ENCODE measurements around the gene KCTD7. TPM values are rescaled to one million over a fixed set of nuclear protein-coding genes. Genes with fewer than 3 reads are reported as not detected.

Gene KCTD7
- total RNA-seq, 4 donors from 2014 or later, result 9.5 to 25.2 (median 18.6) TPM

DNA sequence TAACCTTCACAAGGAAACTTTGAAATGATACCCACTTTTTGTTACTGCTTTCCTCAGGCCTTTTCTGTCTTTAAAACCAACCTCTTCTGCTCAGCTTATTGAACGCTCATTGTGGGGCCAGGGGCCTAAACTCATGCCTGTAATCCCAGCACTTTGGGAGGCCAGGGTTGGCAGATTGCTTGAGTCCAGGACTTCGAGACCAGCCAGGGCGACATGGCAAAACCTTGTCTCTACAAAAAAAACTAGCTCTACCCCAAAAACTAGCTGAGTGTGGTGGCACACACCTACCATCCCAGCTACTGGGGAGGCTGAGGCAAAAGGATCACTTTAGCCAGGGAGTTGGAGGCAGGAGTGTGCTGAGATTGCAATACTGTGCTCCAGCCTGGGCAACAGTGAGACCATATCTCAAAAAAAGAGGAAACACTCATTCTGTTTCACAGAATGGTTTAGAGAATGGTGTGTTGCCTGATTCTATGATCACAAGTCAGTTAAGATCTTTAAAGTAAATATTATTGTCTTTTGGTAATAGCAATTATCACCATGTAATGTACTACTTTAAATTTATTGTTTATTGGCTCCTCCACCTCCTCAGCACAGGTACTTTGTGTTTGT, 51.1 kb downstream of the KCTD7 start:
- TF ChIP-seq, protein P1, sequence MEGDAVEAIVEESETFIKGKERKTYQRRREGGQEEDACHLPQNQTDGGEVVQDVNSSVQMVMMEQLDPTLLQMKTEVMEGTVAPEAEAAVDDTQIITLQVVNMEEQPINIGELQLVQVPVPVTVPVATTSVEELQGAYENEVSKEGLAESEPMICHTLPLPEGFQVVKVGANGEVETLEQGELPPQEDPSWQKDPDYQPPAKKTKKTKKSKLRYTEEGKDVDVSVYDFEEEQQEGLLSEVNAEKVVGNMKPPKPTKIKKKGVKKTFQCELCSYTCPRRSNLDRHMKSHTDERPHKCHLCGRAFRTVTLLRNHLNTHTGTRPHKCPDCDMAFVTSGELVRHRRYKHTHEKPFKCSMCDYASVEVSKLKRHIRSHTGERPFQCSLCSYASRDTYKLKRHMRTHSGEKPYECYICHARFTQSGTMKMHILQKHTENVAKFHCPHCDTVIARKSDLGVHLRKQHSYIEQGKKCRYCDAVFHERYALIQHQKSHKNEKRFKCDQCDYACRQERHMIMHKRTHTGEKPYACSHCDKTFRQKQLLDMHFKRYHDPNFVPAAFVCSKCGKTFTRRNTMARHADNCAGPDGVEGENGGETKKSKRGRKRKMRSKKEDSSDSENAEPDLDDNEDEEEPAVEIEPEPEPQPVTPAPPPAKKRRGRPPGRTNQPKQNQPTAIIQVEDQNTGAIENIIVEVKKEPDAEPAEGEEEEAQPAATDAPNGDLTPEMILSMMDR (IDR thresholded peaks at IDR 0.05; ENCODE audit: low read depth), result no peak

DNA sequence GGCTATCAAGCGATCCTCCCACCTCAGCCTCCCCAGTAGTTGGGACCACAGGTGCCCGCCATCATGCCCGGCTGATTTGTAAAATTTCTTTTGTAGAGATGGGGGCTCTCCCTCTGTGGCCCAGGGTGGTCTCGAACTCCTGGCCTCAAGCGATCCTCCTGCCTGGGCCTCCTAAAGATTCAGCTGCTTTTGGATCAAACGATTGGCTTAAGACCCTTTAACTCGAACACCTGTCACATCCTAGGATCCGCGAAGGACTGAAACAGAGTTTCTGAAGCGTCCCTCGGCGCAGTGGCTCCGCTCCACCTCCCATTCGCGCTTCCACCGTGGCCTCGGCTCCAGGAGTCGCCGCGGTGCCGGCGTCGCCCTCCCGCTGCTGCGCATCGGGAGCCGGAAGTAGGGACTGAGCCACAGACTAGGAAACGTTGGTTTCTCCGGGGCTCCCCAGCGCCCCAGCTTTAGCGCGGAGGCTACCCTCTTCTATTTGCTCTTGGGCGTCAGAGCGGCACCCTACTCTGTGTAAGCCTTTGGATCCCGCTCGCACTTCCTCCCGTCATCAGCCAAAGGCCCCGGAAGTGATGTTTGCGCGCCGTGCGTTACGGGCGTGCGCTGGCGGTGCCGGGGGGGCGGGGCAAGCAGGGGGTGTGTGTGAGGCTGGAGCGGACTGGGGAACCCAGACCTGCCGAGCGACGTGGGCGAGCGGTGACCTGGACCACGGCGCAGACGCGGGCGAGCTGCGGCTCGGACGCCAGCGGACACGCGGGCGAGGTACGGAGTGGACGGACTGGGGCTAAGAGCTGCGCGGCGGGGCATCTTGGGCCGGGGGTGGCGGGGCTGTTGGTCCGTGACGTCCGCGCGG, 53.0 kb downstream of the KCTD7 start:
- TF ChIP-seq, protein P1 (IDR thresholded peaks at IDR 0.05; ENCODE audit: low read depth), result no peak

DNA sequence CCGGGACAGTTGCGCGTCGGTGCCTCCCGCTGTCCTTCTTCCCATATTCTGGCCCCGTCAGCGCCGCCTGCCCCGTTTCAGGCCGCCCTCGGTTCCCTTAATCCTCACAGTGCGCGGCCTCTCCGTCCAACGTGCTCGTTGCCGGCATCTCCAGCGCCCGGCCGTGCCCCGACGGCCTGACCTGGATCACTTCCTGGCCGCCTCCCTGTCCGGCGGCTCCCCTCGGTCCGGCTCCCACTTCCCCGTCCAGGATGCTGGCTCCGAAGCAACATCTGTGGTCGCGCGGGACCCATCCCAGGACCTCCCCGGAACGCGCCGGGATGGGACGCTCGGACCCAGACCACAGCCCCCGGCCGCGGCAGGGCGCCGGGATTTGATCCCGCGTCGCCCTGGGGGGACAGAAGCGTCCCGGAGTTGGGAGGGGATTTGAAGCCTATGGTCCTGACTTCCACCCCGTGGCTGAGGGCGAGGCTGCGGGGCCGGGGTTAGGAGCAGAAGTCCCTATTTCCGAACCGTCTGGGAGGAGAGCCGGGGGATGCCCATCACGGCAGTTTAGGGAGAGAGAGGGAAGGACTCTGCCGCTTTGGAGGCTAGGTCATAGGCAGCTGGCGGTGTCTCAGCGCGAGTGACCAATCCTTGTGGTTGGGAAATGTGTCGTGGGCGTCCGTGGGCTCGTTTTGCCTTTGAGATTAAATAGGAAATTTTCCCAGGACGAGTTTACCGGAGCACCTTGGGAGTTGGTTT, 53.8 kb downstream of the KCTD7 start:
- TF ChIP-seq, protein P1 (IDR thresholded peaks at IDR 0.05; ENCODE audit: low read depth), result no peak

DNA sequence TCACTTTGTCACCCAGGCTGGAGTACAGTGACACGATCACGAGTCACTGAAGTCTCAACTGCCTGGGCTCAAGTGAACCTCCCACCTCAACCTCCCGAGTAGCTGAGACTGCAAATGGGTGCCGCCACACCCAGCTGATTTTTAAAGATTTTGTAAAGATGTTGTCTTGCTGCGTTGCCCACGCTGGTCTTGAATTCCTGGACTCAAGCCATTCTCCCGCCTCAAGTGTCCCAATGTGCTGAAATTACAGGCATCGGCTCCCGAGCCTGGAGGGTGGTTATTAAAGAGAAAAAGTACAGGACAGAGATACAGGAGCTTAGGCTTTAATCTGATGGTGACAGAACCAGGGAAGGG, 55.1 kb downstream of the KCTD7 start:
- TF ChIP-seq, protein P1 (IDR thresholded peaks at IDR 0.05; ENCODE audit: low read depth), result no peak

DNA sequence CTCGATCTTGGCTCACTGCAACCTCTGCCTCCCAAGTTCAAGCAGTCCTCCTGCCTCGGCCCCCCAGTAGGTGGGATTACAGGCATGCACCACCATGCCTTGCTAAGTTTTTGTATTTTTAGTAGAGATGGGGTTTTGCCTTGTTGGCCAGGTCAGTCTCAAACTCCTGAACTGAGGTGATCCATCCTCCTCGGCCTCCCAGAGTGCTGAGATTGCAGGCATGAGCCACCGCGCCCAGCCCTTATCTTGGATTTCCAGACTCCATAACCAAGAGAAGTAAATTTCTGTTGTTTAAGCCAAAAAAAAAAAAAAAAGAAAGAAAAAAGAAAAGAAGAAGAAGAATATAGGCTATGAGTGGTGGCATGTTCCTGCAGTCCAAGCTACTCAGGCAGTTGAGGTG, 58.5 kb downstream of the KCTD7 start:
- TF ChIP-seq, protein P1 (IDR thresholded peaks at IDR 0.05; ENCODE audit: low read depth), result no peak

DNA sequence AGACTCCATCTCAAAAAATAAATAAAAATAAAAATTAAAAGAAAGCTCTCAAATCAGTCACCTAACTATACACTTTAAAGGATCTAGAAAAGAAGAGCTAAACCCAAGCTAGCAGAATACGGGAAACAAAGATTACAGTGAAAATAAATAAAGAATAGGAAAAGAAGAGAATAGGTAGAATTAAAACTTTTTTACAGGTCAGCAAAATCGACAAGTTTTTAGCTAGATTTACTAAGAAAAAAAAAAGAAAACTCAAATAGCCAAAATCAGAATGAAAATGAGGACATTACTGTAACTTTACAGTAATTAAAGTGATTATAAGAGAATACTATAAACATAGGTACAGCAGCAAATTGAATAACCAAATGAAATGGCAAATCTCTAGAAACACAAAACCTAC, 60.4 kb downstream of the KCTD7 start:
- TF ChIP-seq, protein P1 (IDR thresholded peaks at IDR 0.05; ENCODE audit: low read depth), result no peak

DNA sequence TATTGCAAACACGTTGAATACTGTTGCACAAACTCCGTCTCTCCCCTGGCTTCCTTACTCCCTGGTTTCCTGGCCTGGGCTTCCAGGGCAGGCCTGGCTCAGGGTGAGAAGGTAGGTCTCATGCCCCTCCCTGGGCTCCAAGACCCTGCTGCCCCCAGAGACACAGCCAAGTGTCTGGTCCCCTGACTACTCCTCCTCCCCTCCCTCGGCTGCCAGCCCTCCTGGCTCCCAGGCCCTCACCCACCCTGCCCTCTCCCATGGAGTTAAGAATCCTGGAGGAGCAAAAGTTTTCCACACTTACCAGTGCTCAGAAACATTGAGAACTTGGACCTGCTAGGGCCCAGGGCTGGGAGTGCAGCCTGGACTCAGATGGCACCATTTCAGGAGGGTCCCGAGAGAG, 64.7 kb downstream of the KCTD7 start:
- TF ChIP-seq, protein P1 (IDR thresholded peaks at IDR 0.05; ENCODE audit: low read depth), result no peak
